Nephron progenitor cell (in vitro differentiated cells): ENCODE data around the gene THOC1.

Experiments
- DNase-seq: peaks from one replicate; pipeline ENCODE4 v3.0.0; 2021
- H3K27ac Mint-ChIP-seq: 2 replicates; pipeline ENCODE4 v1.8.0; 2021; ENCODE audit warnings: mild to moderate bottlenecking, moderate library complexity, mixed read lengths
- H3K27me3 Mint-ChIP-seq: 2 replicates; pipeline ENCODE4 v1.8.0; 2021; ENCODE audit warnings: mild to moderate bottlenecking, low read depth, mixed read lengths; ENCODE audit not compliant: poor library complexity
- H3K36me3 Mint-ChIP-seq: 2 replicates; pipeline ENCODE4 v1.8.0; 2021; ENCODE audit warnings: low read depth, mixed read lengths
- H3K4me1 Mint-ChIP-seq: 2 replicates; pipeline ENCODE4 v1.8.0; 2021; ENCODE audit warnings: mixed read lengths
- H3K4me3 Mint-ChIP-seq: 2 replicates; pipeline ENCODE4 v1.8.0; 2021; ENCODE audit warnings: mild to moderate bottlenecking, moderate library complexity, mixed read lengths
- H3K9me3 Mint-ChIP-seq: 2 replicates; pipeline ENCODE4 v1.8.0; 2021; ENCODE audit warnings: mild to moderate bottlenecking, moderate library complexity, mixed read lengths
- CTCF ChIP-seq: fragments of 200-600 bp; sonication (generic); IDR thresholded peaks from 2 replicates; pipeline ENCODE4 v1.5.0; 2021; ENCODE audit warnings: antibody characterized with exemption

The THOC1 gene

GRCh38 chr18:172361-172760, 95.5 kb downstream of the THOC1 start:
- no peak for DNase-seq
- Mint-ChIP-seq H3K27me3 (no peaks in the 10 kb centered on the region), H3K36me3 (peaks cover 67% of the 10 kb centered on the region), H3K27ac (no peak overlapping the region), H3K9me3 (no peaks in the 10 kb centered on the region), H3K4me3 (no peak overlapping the region), H3K4me1 (no peaks in the 10 kb centered on the region)
- no peak for TF ChIP-seq CTCF
